Measurements from ENCODE around the gene HDAC4.

HDAC4 gene

DNA sequence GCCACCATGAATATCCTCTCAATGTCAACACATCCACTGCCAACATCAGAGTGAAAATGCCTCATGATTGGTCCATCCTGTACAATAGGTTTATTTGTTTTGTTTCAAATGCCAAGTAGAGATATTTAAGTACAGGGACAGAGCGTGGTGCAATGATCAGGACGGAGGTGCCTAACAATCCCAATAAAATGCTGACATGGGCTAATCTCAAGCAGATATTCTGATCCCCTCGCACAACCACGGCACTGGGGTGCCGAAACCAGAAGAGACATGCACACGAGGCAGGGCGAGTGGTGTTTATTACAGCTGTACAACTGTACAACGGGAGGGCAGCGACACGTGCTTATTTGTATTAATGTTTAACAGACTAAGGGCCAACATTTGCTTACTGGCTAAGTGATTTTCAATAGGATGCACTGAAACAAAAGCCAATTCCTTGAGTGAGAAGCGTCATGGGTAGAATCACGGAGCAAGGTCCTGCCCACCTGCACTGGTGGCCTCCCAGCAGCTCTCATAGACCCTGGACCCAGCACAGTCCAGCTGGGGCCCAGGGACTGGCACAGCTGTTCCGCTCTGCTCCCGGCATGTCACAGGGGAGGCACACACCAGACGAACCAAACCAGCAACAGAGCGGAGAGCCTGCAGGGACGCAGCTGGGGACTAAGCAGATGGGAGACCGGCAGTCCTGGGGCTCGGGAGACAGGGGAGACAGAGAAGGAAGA lies 101.4 kb downstream of the HDAC4 start:
- DNase-seq (ENCODE audit: low read depth in 1 of 2, low spot score in 1 of 2), result no peak

DNA sequence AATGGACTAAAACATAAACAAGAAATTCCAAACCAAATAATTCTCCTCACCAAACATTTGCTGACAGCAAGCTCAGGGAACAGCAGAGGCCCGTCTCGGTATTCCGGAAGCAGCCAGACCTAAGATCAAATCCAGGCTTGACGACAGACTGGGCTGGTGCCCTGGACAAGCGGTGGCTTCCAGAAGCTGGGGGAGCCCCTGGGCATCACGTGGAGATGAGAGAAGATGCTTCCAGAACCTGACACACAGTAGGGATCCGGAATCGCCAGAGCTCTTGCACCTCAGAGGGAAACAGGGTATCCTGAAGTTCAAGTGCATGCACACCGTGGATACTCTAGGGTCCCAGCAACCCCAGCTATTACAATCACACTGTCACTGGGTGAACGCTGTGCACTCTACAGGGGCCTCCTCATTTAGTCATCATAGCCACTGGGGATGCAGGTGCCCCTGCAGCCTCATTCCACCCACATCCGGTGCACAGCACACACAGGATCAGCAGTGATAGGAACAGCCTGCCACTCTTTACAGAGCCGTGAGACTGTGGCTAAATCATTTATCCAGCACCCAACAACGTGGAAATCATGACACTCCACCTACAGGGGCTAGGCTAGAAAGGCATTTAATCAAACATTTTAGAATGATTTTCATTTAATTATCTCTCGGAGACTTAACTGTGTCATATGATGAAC lies 102.6 kb downstream of the HDAC4 start:
- peak; percentile 46 to 56 for DNase-seq (ENCODE audit: low read depth in 1 of 2, low spot score in 1 of 2)

DNA sequence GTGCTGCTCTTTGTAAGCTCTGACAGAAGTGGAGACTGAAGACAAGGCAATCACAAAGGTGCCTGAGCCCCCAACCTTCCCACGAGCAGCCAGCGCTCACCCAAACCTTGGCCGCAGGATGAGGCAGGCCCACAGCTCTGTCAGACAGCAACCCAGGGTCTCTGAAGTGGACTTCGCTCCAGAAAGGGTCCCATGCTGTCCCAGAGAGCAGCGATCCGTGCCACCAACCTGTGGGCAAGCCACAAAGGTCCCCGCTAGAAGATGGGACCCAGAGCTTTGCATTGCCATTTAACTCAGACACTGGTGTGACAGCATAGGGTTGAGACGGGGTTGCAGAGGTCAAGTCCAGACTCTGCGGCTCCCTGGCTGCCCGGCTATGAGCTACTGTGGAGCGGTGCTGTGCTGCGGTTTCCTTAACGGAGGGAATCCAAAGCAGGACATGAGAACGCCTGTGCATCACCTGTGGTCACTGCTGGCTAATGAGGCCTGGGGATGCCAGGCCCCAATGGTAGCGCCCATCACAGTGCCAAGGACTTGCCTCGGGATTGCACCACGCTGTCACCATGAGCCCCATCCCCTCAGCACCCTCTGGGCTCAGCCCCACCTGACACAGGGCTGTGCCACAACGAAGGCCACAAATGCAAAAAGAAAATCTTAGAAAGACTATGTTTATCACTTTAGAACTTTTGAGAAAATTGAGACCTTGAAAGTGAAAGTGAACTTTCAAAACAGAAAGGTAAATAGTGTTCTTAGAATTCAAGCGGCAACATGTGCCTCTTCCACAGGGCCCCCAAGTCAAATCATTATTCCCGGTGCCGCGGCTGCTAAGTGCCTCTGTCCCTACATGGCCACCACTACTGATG lies 103.4 kb downstream of the HDAC4 start:
- no peak for DNase-seq (ENCODE audit: low read depth in 1 of 2, low spot score in 1 of 2)

DNA sequence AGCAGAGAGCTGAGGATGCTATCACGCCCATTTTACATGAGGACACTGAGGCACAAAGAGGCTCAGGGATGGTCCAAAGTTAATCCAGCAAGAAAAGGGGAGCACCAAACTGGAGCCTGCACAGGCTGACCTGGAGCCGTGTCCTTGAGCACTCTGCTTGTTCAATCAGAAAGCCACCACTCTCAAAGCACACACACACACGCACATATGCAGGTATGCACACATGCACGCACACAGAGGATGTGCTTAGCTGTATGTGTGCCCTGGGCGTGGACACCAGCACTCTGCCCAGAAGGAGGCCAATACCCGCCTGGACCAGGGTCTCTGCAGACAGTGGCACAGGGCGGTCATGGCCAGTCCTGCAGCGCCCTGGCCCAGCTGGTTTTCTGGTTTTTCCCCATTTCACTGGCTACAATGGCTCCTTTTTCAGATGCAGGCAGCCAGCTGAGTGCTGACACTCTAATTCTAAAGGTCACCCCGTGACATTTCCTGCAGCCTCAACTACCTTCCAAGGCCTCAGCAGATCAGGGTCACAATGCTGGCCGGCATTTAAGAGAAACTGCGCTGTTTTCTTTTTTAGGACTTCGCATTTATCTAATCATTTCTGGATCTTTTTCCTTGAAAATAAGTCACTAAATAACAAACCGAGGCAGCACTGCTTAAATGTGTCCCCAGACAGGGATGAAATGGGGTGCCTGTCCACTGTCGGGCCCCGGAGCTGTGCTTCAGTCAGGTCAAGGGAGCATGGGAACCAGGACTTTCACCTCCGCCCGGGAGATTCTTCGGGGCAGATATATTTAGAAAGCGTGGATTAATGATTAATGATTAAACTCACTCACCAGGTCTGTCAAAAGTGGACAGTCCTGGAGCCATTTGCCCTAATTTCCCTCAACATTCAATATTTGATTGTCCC lies 104.5 kb downstream of the HDAC4 start:
- DNase-seq (ENCODE audit: low read depth in 1 of 2, low spot score in 1 of 2), result no peak

DNA sequence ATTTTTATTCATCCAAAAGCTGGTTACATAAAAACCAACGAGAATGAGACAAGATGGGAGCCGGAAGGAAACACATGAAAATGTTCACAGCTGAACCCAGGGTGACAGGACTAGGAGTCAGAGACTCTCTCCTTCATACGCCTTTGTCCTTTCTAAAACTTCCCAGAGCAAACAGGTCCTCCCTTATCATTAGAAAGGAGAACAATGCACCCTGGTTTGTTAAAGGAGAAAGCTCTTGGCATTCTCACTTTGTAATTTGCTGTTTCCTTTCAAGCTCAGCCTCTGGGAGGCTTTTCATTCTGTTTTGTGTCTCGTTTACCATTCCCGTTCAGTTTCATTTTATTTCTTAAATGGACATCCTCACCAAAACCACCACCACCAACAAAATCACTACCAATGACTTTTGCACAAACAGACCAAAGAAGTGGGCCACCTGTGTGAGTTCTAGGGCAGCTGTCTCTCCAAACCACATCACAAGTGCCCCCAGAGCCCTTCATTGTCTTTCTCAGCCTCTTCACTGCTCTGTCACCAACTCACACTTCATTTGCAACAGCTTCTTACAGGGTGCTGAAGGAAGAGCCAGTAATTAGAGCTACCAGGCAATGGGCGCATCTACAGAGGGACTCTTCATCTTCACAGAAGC lies 105.3 kb downstream of the HDAC4 start:
- DNase-seq (ENCODE audit: low read depth in 1 of 2, low spot score in 1 of 2), result no peak

DNA sequence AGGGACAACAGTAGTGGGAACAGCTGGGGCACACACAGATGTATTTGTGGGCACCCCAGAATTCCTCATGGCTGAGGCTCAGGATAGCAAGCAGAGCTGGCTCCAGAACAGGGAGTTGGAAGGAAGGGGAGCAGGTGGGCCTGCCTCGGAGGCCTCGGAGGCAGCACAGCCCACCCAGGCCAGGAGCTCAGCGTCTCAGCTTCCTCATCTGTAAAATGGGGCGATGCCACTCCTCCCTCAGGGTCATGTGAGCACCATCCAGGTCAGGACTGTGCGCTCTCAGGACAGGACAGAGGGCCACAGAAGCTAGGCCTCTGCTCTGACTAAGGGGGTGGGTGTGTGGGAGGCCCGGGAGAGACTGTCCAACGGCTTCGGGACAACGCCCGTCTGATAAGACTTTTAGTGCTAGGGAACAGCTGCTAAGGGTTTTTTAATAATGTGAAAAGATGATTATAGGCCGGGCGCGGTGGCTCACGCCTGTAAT lies 106.2 kb downstream of the HDAC4 start:
- DNase-seq (ENCODE audit: low read depth in 1 of 2, low spot score in 1 of 2), result no peak

DNA sequence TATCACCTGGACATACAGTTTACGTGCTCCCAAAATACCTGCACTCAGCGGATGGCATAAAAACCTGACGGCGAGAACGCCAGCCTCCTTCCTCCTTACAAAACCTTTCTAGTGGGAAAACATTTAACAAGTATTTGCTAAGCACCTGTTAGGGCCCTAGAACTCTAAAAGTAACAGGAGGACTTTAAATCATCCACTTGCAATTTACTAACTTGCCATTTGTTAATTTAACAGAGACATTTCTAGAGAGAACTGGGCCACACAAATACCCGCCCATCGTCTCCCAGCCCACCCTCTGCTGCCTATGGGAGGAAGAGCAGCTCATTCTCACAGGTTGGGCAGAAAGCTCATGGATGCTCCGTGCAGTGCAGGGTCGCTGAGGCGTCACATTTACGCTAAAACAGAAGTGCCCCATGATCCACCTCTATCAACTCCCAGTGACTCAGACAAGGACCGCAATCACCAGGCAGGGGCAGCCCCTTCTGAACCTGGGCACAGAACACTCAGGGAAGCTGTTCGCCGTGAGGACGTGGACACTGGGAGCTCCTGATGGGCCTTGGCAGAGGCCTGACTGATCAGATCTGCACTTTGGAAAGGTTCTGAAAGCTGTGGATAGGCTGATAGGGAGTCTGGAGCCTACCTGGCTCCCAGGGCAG lies 106.9 kb downstream of the HDAC4 start:
- peak in 1 of 2 donors; percentile 51 for DNase-seq (ENCODE audit: low read depth in 1 of 2, low spot score in 1 of 2)

DNA sequence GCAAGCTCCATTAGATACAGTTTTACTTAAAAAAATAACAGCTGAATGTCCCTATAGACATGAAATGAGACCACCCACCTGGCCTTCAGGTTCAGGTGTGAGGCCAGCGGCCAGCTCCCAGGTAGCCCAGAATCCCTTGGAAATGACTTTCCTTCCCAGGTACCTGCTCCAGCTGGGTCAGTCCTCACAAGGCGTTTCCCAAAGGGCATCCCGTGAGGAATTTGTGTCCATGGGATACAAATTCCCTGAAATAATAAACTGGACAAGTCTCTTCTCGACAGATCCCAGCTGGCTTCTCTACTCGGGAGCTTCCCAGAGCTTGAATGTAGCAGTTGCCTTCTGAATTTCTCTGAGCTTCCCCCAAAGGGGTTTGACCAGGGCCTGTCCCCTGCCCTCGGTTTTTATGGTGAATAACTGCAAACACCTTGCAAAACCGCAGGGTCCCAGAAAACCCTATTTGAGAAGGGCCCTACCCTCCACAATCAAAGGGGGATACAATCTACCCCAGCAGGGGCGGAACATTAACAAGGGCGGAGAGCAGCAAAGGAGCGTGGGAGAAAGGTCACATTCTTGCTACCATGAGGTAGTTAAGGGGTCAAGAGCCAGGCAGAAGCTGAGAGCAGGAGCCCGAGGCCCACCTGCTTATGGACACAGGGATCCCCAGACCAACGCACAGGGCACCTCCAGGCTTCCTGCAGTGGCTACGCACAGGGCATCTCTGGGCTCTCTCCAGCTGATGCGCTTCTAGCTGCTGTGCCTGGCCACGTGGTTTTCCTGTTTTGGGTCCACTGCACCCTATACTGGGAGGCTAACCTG lies 107.7 kb downstream of the HDAC4 start:
- no peak for DNase-seq (ENCODE audit: low read depth in 1 of 2, low spot score in 1 of 2)

DNA sequence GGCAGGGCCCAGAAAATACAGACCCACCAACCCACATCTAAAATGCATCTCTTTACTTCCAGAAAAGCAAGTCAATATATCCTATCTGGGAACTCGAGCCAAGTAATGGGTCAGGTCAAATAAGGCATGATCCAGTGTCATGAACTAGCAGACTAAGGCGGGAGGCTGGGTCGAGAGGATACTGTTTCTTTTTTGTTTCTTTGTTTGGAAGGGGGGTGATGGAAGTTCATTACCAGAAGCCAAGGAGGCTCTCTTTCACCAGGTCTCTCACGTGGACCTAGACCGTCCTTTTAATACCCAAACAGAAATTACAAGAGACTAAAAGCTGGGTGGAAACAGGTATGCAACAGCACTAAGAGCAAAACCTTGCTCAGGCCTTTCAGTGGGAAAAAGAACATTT lies 108.3 kb downstream of the HDAC4 start:
- no peak for DNase-seq (ENCODE audit: low read depth in 1 of 2, low spot score in 1 of 2)

DNA sequence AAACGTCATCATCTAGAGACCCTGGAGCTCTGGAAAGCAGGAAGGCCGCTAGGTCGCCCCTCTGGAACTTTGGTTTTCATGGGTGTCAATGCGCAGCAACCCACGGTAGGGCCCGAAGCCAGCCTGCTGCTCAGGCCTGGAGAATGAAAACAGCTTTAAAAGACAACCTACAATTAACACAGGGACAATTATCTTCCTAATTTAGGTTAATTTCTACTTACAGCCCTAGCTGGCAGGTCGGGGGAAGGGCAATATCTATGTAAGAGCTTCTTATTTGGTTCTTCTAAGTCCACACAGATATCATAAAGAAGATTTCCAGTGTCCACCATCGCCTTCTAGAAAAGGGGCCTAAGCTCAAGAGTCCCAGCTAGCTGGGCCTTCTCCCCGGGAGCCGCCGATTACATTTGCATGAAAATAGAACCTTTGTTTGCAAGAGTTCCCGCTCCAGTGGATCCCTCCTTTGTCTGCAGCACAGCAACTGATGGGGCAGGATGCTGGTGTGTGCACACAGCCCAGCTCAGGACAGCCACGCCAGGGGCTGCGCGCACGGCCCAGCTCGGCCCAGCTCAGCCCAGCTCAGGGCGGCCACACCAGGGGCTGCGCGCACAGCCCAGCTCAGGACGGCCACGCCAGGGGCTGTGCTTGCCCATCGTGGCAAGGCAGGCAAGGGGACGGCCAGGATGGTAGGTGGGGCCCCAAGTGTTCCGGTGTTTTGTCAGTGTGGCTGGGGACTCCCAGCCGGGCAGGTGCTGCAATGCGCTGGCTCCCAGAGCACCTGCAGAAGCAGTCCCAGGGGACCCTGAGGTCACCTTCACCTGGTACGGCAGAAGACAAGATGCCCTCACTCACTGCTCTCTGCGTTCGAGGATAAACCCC lies 109.1 kb downstream of the HDAC4 start:
- DNase-seq (ENCODE audit: low read depth in 1 of 2, low spot score in 1 of 2), result no peak

DNA sequence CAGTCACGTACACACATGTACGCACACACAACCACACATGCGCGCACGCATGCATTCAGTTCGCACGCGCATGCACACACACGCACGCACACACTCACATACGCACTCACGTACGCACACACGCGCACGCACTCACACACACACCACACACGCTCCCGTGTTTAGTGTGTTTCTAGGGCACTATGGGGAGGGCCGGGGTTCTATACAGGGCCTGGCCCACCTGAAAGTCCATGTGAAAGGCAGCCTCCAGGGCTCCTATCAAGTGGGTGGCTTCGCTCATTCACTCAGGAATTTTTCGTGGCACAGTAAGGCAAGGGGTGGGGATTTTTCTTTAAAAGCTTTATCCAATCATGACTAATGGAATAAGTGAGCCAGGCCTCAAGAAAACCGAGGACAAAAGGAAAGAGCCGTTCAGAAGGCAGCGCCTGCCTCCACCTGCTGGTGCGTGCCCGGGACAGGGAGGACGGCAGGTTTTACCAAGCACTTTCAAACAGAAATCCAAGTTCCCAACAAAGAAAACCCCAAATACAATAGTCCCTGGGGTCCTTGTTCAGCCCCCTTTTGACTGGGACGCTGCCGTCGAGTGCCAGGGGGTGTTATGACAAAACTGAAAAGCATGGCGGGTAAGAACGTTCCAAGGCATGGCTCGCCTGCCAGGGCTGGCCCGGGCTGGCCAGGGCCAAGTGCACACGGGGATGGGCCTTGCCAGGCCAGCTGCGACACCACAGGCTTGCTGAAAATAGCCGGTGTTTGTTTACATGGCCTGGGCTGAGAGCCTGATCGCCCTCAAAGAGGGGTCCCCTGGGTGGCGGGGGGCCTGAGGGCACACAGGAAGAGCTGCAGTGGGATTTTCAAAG lies 110.0 kb downstream of the HDAC4 start:
- no peak for DNase-seq (ENCODE audit: low read depth in 1 of 2, low spot score in 1 of 2)

DNA sequence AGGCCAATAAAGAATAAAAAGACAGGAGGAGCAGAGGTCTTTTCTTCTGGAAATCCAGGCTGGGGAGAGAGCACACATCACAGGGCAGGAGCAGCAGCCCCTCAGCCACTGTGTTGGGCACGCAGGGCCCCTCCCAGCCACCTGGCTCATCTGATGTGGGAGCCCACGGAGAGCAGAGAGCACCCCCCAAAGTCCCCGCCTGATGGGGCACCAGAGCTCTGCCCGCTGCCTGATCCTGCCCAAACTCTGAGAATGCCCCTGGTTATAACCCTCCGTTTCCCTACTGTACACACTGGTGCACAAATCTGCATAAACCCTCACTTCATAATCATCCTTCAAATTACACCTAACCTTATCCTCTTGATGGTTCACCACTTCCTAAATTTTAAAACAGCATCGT lies 111.3 kb downstream of the HDAC4 start:
- no peak for DNase-seq (ENCODE audit: low read depth in 1 of 2, low spot score in 1 of 2)

DNA sequence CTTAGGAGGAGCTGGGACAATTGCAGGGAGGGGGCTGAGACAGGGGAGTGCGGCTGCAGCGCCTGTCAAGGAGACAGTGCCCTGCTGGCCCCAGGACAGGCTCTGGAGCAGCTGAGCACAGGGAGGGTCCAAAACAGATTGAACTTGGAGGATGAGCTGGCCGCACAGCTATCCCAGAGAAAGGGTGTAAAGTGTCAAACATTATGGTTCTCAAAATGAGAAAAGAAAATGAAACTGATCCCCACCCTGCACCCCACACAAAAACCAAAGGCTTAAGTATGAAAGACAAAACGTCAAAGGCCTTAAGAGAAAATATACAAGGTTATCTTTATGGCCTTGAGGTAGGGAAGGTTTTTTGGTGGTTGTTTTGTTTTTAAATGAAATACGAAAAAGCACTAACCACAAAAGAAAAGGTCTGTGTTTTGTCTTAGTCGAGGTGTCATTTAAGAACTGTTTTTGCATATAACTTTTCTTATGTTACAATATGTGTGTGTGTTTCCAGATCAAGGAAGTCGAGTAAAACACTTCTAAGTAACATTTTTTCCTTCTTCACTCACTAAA lies 111.8 kb downstream of the HDAC4 start:
- DNase-seq (ENCODE audit: low read depth in 1 of 2, low spot score in 1 of 2), result no peak

DNA sequence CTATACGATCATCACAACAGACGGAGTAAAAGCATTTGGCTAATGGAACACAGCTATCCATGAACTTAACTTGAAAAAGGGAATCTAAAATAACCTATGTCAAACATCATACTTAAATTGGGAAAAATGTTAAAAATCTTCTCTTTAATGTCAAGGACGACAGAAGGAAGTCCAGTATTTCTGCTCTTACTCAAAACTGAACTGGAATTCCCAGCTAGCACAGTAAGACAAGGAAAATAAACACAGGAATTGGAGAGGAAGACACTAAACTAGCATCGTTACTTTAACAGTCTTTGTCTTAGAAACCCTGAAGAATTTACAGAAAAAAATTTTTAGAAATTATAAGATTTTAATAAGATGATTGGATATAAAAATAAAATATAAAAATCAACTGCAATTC lies 112.6 kb downstream of the HDAC4 start:
- DNase-seq (ENCODE audit: low read depth in 1 of 2, low spot score in 1 of 2), result no peak

DNA sequence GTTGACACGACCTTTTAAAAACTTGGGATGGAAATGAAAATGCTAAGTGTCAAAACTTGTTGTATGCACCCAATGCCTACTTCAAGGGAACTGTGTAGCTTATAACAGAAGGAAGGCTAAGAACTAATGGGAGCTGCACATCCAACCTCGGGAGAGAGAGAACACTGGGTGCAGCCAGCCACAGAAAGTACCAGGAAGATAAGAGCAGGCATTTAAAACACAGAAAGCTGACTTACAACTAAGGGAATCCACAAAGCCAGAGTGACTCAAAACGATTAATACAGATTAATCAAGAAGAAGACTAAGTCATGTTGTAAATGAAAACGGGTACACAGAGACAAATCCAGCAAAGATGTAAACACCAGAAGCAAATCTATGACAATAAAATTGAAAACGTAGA lies 113.4 kb downstream of the HDAC4 start:
- no peak for DNase-seq (ENCODE audit: low read depth in 1 of 2, low spot score in 1 of 2)

DNA sequence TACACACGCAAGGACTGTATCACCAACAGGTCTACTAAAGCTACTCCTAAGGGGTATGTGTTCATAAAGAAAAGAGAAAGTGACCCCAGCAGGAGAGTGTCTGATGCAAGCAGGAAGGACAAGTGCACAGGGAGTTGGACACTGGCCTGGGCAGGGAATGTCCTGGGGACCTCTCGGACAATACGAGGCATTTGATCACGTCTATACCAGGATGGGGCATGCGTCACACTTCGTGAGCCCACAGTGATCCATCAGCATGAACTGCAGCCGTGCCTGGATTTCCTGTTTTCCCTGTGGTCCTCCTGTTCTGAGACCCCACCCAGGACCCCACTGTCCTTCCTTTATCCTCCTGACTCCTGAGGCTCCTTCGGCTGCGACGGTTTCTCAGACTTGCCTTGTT lies 113.9 kb downstream of the HDAC4 start:
- no peak for DNase-seq (ENCODE audit: low read depth in 1 of 2, low spot score in 1 of 2)

DNA sequence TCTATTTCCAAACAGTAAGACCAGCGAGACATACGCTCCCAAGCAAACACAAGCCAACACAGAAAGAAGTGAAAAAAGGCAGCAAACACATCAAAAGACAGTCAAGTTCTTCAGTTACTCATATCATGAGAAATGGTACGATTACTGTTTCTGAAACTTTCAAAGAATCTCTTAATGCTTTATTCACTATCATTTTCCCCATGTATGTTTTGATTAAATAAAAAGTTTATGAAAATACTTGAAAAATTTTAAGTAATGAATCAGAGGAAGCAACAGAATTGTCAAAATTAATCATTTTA lies 114.9 kb downstream of the HDAC4 start:
- DNase-seq (ENCODE audit: low read depth in 1 of 2, low spot score in 1 of 2), result no peak

Data from activated T-helper 1 cell treated with anti-CD3 and anti-CD28 coated beads, Interleukin-2, amount 50 U/mL, for 16 hours (primary cell).